Keratinocyte (primary cell): ENCODE results near the gene SMAD7.

Experiments used
- EZH2 ChIP-seq: IDR thresholded peaks from one replicate; pipeline ENCODE4 v1.6.1; 2012; ENCODE audit warnings: inconsistent platforms, mild to moderate bottlenecking, low read length, moderate library complexity
- TF ChIP-seq, protein P1 (sequence below), 3 experiments: IDR thresholded peaks in 1 of 3; conservative IDR thresholded peaks in 1 of 3; optimal IDR thresholded peaks in 1 of 3; 2 replicates in 2 of 3; 3 replicates in 1 of 3; pipeline versions ENCODE3 to v1.5.1; 2011; ENCODE audit warnings: low read length in 3 of 3, mild to moderate bottlenecking in 3 of 3, moderate library complexity in 2 of 3, control low read depth in 1 of 3, inconsistent platforms in 1 of 3; ENCODE audit not compliant: insufficient read depth in 2 of 3; ENCODE audit errors: extremely low read depth in 1 of 3

DNA sequence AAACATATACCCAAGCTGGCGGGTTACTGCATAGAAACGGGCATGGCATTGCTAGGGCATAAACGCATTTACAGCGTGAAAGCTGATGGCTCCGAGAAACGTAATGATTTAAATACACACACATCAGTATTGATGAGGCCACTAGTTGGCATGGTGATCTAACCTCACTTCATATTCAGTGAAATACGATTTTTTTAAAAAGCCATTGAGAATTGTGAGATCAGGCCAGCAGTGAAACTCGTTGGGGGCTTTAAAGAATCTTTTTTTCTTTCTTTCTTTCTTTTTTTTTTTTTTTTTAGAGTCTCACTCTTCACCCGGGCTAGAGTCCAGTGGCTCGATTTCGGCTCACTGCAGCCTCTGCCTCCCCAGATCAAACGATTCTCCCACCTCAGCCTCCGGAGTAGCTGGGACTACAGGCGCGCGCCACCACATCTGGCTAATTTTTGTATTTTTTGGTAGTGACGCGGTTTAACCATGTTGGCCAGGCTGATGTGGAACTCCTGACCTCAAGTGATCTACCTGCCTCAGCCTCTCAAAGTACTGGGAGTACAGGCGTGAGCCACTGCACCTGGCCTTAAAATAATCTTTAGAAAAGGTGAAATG lies 2.4 kb upstream of the SMAD7 start:
- TF ChIP-seq, protein P1, sequence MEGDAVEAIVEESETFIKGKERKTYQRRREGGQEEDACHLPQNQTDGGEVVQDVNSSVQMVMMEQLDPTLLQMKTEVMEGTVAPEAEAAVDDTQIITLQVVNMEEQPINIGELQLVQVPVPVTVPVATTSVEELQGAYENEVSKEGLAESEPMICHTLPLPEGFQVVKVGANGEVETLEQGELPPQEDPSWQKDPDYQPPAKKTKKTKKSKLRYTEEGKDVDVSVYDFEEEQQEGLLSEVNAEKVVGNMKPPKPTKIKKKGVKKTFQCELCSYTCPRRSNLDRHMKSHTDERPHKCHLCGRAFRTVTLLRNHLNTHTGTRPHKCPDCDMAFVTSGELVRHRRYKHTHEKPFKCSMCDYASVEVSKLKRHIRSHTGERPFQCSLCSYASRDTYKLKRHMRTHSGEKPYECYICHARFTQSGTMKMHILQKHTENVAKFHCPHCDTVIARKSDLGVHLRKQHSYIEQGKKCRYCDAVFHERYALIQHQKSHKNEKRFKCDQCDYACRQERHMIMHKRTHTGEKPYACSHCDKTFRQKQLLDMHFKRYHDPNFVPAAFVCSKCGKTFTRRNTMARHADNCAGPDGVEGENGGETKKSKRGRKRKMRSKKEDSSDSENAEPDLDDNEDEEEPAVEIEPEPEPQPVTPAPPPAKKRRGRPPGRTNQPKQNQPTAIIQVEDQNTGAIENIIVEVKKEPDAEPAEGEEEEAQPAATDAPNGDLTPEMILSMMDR (optimal IDR thresholded peaks at IDR 0.05 in 1 of 3, IDR thresholded peaks at IDR 0.05 in 1 of 3, conservative IDR thresholded peaks at IDR 0.05 in 1 of 3; ENCODE audit: extremely low read depth in 1 of 3, insufficient read depth in 2 of 3, low read length in 3 of 3): no peak
- TF ChIP-seq EZH2: no peak
